Glutamatergic neuron (in vitro differentiated cells): Measurements from ENCODE around the gene GCN1. TPM values are rescaled to one million over a fixed set of nuclear protein-coding genes. Genes with fewer than 3 reads are reported as not detected.

Source experiments
- DNase-seq: peaks from one replicate; pipeline ENCODE4 v3.0.0; 2022
- H3K27ac Mint-ChIP-seq: one replicate; pipeline ENCODE4 v1.8.0; 2020; ENCODE audit warnings: mild to moderate bottlenecking, mixed read lengths, inconsistent platforms; ENCODE audit not compliant: unreplicated experiment
- H3K27me3 Mint-ChIP-seq: one replicate; pipeline ENCODE4 v1.8.0; 2020; ENCODE audit warnings: mild to moderate bottlenecking, moderate library complexity, mixed read lengths, inconsistent platforms; ENCODE audit not compliant: unreplicated experiment
- H3K36me3 Mint-ChIP-seq: one replicate; pipeline ENCODE4 v1.8.0; 2020; ENCODE audit warnings: mild to moderate bottlenecking, mixed read lengths, inconsistent platforms; ENCODE audit not compliant: unreplicated experiment
- H3K4me1 Mint-ChIP-seq: one replicate; pipeline ENCODE4 v1.8.0; 2020; ENCODE audit warnings: mild to moderate bottlenecking, low read depth, mixed read lengths, inconsistent platforms; ENCODE audit not compliant: unreplicated experiment
- H3K4me3 Mint-ChIP-seq: one replicate; pipeline ENCODE4 v1.8.0; 2020; ENCODE audit warnings: mild to moderate bottlenecking, mixed read lengths, inconsistent platforms; ENCODE audit not compliant: unreplicated experiment
- H3K9me3 Mint-ChIP-seq: one replicate; pipeline ENCODE4 v1.8.0; 2020; ENCODE audit warnings: mild to moderate bottlenecking, moderate library complexity, mixed read lengths, inconsistent platforms; ENCODE audit not compliant: unreplicated experiment
- CTCF ChIP-seq: fragments of 200-600 bp; sonication (generic); IDR thresholded peaks from one replicate; pipeline ENCODE4 v1.5.0; 2021; ENCODE audit not compliant: partially characterized antibody, unreplicated experiment
- total RNA-seq: library from RNA; stranded (reverse); fragmentation: NEBNext Ultra II Directional; extraction: Animal tissue kit (Norgen Biotek cat#: 25700); gene quantifications from one replicate; pipeline ENCODE4 v1.2.1, GENCODE V29; 2021; ENCODE audit not compliant: unreplicated experiment

GCN1 gene
- total RNA-seq, 1 donor from 2014 or later, result 173 TPM

GRCh38 chr12:120156315-120157259, 37.9 kb downstream of the GCN1 start:
- Mint-ChIP-seq H3K27me3 (no peaks in the 10 kb centered on the region), H3K9me3 (peaks cover 3% of the 10 kb centered on the region), H3K4me3 (no peak overlapping the region), H3K36me3 (no peaks in the 10 kb centered on the region), H3K27ac (no peak overlapping the region), H3K4me1 (no peaks in the 10 kb centered on the region)
- TF ChIP-seq CTCF, result no peak
- no peak for DNase-seq

- Mint-ChIP-seq H3K4me3 (no peak overlapping the region), H3K4me1 (no peaks in the 10 kb centered on the region), H3K36me3 (no peaks in the 10 kb centered on the region), H3K9me3 (no peaks in the 10 kb centered on the region), H3K27me3 (peaks cover 1% of the 10 kb centered on the region), H3K27ac (no peak overlapping the region)
- no peak for DNase-seq
- TF ChIP-seq CTCF, result no peak
Measured at GRCh38 chr12:120155072-120155471, 39.4 kb downstream of the GCN1 start.

GRCh38 chr12:120150919-120151525, 43.5 kb downstream of the GCN1 start:
- Mint-ChIP-seq H3K27me3 (peaks cover 1% of the 10 kb centered on the region), H3K36me3 (peaks cover 3% of the 10 kb centered on the region), H3K4me3 (no peak overlapping the region), H3K4me1 (no peaks in the 10 kb centered on the region), H3K9me3 (no peaks in the 10 kb centered on the region), H3K27ac (no peak overlapping the region)
- no peak for DNase-seq
- TF ChIP-seq CTCF, result no peak

GRCh38 chr12:120148011-120148410, 46.5 kb downstream of the GCN1 start:
- no peak overlapping the region for H3K27ac Mint-ChIP-seq
- H3K4me1 Mint-ChIP-seq, result no peaks in the 10 kb centered on the region
- DNase-seq, result no peak
- H3K9me3 Mint-ChIP-seq, result no peaks in the 10 kb centered on the region
- TF ChIP-seq CTCF, result no peak
- no peak overlapping the region for H3K4me3 Mint-ChIP-seq
- peaks cover 3% of the 10 kb centered on the region for H3K27me3 Mint-ChIP-seq
- H3K36me3 Mint-ChIP-seq, result peaks cover 3% of the 10 kb centered on the region

GRCh38 chr12:120145164-120145563, 49.4 kb downstream of the GCN1 start:
- peaks cover 4% of the 10 kb centered on the region for H3K9me3 Mint-ChIP-seq
- H3K27me3 Mint-ChIP-seq, result peaks cover 2% of the 10 kb centered on the region
- H3K36me3 Mint-ChIP-seq, result peaks cover 3% of the 10 kb centered on the region
- H3K4me3 Mint-ChIP-seq, result no peak overlapping the region
- peaks cover 1% of the 10 kb centered on the region for H3K4me1 Mint-ChIP-seq
- H3K27ac Mint-ChIP-seq, result no peak overlapping the region
- TF ChIP-seq CTCF, result no peak
- no peak for DNase-seq
